ENCODE measurements around the gene CIAO3. TPM values are rescaled to one million over a fixed set of nuclear protein-coding genes. Genes with fewer than 3 reads are reported as not detected.

CIAO3 gene
- polyA plus RNA-seq, 3 donors, result 8.6 to 41.1 (median 11.8) TPM

GRCh38 chr16:762595-763268 is 21.9 kb upstream of the CIAO3 start:
- Mint-ChIP-seq H3K9me3 (no peaks in the 10 kb centered on the region), H3K27me3 (ENCODE audit: low read depth in 3 of 3) (peaks cover 0 to 2% (median 1%) of the 10 kb centered on the region in 3 donors), H3K4me1 (peaks cover 4% of the 10 kb centered on the region), H3K4me3 (no peak overlapping the region), H3K27ac (no peak overlapping the region), H3K36me3 (no peaks in the 10 kb centered on the region)
- H3K9ac ChIP-seq (ENCODE audit: insufficient read depth, low read length, poor library complexity, severe bottlenecking), result no peak overlapping the region
- 97% methylated on average over 8 of the region's 17 CpGs for WGBS (ENCODE audit: insufficient coverage)
- no peak overlapping the region for H3K4me3 ChIP-seq (replicated peaks in 1 of 3; ENCODE audit: low read depth in 2 of 3, low read length in 3 of 3)
- intact Hi-C loops (cut with micrococcal nuclease), result no loop called here
- H2AFZ ChIP-seq (ENCODE audit: insufficient read depth, low read depth, low read length, poor library complexity, severe bottlenecking), result no peak overlapping the region
- no peaks in the 10 kb centered on the region for H3K27me3 ChIP-seq (ENCODE audit: control insufficient read depth in 2 of 2, insufficient read depth in 2 of 2, low read length in 2 of 2)
- H3K4me2 ChIP-seq (replicated peaks; ENCODE audit: extremely low read depth, low read length, poor library complexity, severe bottlenecking), result no peak overlapping the region
- no peaks in the 10 kb centered on the region for H3K79me2 ChIP-seq (ENCODE audit: insufficient read depth, low read length)
- no peaks in the 10 kb centered on the region for H4K20me1 ChIP-seq (ENCODE audit: insufficient read depth, low read length)
- DNase-seq, result no peak
- peaks cover 5 to 6% of the 10 kb centered on the region in 2 donors for H3K4me1 ChIP-seq (ENCODE audit: control insufficient read depth in 1 of 2, insufficient read depth in 2 of 2, low read length in 2 of 2)
- H3K36me3 ChIP-seq (replicated peaks in 1 of 2; ENCODE audit: control insufficient read depth in 1 of 2, insufficient read depth in 2 of 2, low read length in 2 of 2), result no peaks in the 10 kb centered on the region
- TF ChIP-seq, protein P1, sequence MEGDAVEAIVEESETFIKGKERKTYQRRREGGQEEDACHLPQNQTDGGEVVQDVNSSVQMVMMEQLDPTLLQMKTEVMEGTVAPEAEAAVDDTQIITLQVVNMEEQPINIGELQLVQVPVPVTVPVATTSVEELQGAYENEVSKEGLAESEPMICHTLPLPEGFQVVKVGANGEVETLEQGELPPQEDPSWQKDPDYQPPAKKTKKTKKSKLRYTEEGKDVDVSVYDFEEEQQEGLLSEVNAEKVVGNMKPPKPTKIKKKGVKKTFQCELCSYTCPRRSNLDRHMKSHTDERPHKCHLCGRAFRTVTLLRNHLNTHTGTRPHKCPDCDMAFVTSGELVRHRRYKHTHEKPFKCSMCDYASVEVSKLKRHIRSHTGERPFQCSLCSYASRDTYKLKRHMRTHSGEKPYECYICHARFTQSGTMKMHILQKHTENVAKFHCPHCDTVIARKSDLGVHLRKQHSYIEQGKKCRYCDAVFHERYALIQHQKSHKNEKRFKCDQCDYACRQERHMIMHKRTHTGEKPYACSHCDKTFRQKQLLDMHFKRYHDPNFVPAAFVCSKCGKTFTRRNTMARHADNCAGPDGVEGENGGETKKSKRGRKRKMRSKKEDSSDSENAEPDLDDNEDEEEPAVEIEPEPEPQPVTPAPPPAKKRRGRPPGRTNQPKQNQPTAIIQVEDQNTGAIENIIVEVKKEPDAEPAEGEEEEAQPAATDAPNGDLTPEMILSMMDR (IDR thresholded peaks at IDR 0.05), result no peak
- H3K9me3 ChIP-seq (replicated peaks in 1 of 2; ENCODE audit: control insufficient read depth in 1 of 2, insufficient read depth in 1 of 2, low read length in 2 of 2), result no peaks in the 10 kb centered on the region
- no peak overlapping the region for H3K27ac ChIP-seq (ENCODE audit: low read depth in 1 of 2, low read length in 2 of 2)

- H3K9me3 Mint-ChIP-seq, result no peaks in the 10 kb centered on the region
- H3K27ac Mint-ChIP-seq, result no peak overlapping the region
- Histone ChIP-seq H3K9ac (ENCODE audit: insufficient read depth, low read length, poor library complexity, severe bottlenecking) (no peak overlapping the region), H3K79me2 (ENCODE audit: insufficient read depth, low read length) (no peaks in the 10 kb centered on the region), H4K20me1 (ENCODE audit: insufficient read depth, low read length) (no peaks in the 10 kb centered on the region), H3K4me2 (replicated peaks; ENCODE audit: extremely low read depth, low read length, poor library complexity, severe bottlenecking) (no peak overlapping the region), H3K27ac (ENCODE audit: low read depth in 1 of 2, low read length in 2 of 2) (no peak overlapping the region), H3K36me3 (replicated peaks in 1 of 2; ENCODE audit: control insufficient read depth in 1 of 2, insufficient read depth in 2 of 2, low read length in 2 of 2) (no peaks in the 10 kb centered on the region), H3K9me3 (replicated peaks in 1 of 2; ENCODE audit: control insufficient read depth in 1 of 2, insufficient read depth in 1 of 2, low read length in 2 of 2) (no peaks in the 10 kb centered on the region), H3K4me1 (ENCODE audit: control insufficient read depth in 1 of 2, insufficient read depth in 2 of 2, low read length in 2 of 2) (peaks cover 14% of the 10 kb centered on the region in 2 donors), H2AFZ (ENCODE audit: insufficient read depth, low read depth, low read length, poor library complexity, severe bottlenecking) (no peak overlapping the region), H3K27me3 (ENCODE audit: control insufficient read depth in 2 of 2, insufficient read depth in 2 of 2, low read length in 2 of 2) (no peaks in the 10 kb centered on the region), H3K4me3 (replicated peaks in 1 of 3; ENCODE audit: low read depth in 2 of 3, low read length in 3 of 3) (no peak overlapping the region)
- no peak for DNase-seq
- WGBS (ENCODE audit: insufficient coverage), result 91% methylated on average over 16 of the region's 22 CpGs
- TF ChIP-seq, protein P1 (IDR thresholded peaks at IDR 0.05), result no peak
- H3K27me3 Mint-ChIP-seq (ENCODE audit: low read depth in 3 of 3), result peaks cover 0 to 3% (median 2%) of the 10 kb centered on the region in 3 donors
- peaks cover 13% of the 10 kb centered on the region for H3K4me1 Mint-ChIP-seq
- no peaks in the 10 kb centered on the region for H3K36me3 Mint-ChIP-seq
- no peak overlapping the region for H3K4me3 Mint-ChIP-seq
- intact Hi-C loops (cut with micrococcal nuclease), result no loop called here
Measured at GRCh38 chr16:761625-762513, 21.1 kb upstream of the CIAO3 start.

Measured in CD14-positive monocyte (primary cell).